MM.1S (cell line): ENCODE results near the gene ARL6IP6.
A peak's percentile ranks its signal among the peaks of the same experiment; 100 is the strongest.

Experiments
- DNase-seq: peaks from one replicate; pipeline ENCODE4 v3.0.0-alpha.2; 2015
- H2AFZ ChIP-seq: fragments of 300-600 bp; sonication (generic); 2 replicates; pipeline ENCODE4 v1.6.0; 2016; ENCODE audit warnings: antibody characterized with exemption, low read length
- H3F3A ChIP-seq: fragments of 300-600 bp; sonication (generic); 2 replicates; pipeline ENCODE4 v1.6.1; 2016; ENCODE audit warnings: mild to moderate bottlenecking, antibody characterized with exemption, low read length, moderate library complexity, mixed read lengths; ENCODE audit not compliant: insufficient read depth
- H3K27ac ChIP-seq: fragments of 300-600 bp; sonication (generic); 2 replicates; pipeline ENCODE4 v1.5.1; 2016; ENCODE audit warnings: mild to moderate bottlenecking, low read length
- H3K27me3 ChIP-seq: fragments of 300-600 bp; sonication (generic); replicated peaks from 2 replicates; pipeline ENCODE4 v1.6.0; 2016; ENCODE audit warnings: low read length; ENCODE audit not compliant: insufficient read depth
- H3K36me3 ChIP-seq: fragments of 300-600 bp; sonication (generic); replicated peaks from 2 replicates; pipeline ENCODE4 v1.6.1; 2016; ENCODE audit warnings: mild to moderate bottlenecking, low read length, mixed read lengths; ENCODE audit not compliant: insufficient read depth
- H3K4me1 ChIP-seq: fragments of 300-600 bp; sonication (generic); 2 replicates; pipeline ENCODE4 v1.6.1; 2016; ENCODE audit warnings: low read length, mixed read lengths
- H3K4me2 ChIP-seq: fragments of 300-600 bp; sonication (generic); 2 replicates; pipeline ENCODE4 v1.6.0; 2016; ENCODE audit warnings: low read depth, low read length
- H3K4me3 ChIP-seq: fragments of 300-600 bp; sonication (generic); 2 replicates; pipeline ENCODE4 v1.5.1; 2016; ENCODE audit warnings: low read length, mixed read lengths
- H3K79me2 ChIP-seq: fragments of 300-600 bp; sonication (generic); 2 replicates; pipeline ENCODE4 v1.6.1; 2016; ENCODE audit warnings: mixed run types, low read length, mixed read lengths
- H3K9ac ChIP-seq: fragments of 300-600 bp; sonication (generic); 2 replicates; pipeline ENCODE4 v1.6.1; 2016; ENCODE audit warnings: low read length, mixed read lengths
- H3K9me2 ChIP-seq: fragments of 300-600 bp; sonication (generic); replicated peaks from 2 replicates; pipeline ENCODE4 v1.6.1; 2016; ENCODE audit warnings: mild to moderate bottlenecking, low read length, mixed read lengths; ENCODE audit not compliant: insufficient read depth
- H3K9me3 ChIP-seq: fragments of 300-600 bp; sonication (generic); replicated peaks from 2 replicates; pipeline ENCODE4 v1.6.1; 2016; ENCODE audit warnings: mild to moderate bottlenecking, low read length, mixed read lengths; ENCODE audit not compliant: insufficient read depth
- H4K20me1 ChIP-seq: fragments of 300-600 bp; sonication (generic); 2 replicates; pipeline ENCODE4 v1.6.1; 2016; ENCODE audit warnings: mild to moderate bottlenecking, low read length, moderate library complexity, mixed read lengths; ENCODE audit not compliant: insufficient read depth
- EZH2 ChIP-seq: fragments of 300-600 bp; sonication (generic); optimal IDR thresholded peaks from 2 replicates; pipeline ENCODE3; 2017; ENCODE audit warnings: low read depth, mild to moderate bottlenecking, antibody characterized with exemption, low read length, mixed read lengths
- EZH2phosphoT487 ChIP-seq: fragments of 300-600 bp; sonication (generic); IDR thresholded peaks from 2 replicates; pipeline ENCODE4 v1.6.1; 2018; ENCODE audit warnings: antibody characterized with exemption, low read length
- TF ChIP-seq, protein P1 (sequence below): fragments of 300-600 bp; sonication (generic); IDR thresholded peaks from 2 replicates; pipeline ENCODE4 v1.5.1; 2016; ENCODE audit warnings: antibody characterized with exemption, low read length, mixed read lengths

ARL6IP6 gene

DNA sequence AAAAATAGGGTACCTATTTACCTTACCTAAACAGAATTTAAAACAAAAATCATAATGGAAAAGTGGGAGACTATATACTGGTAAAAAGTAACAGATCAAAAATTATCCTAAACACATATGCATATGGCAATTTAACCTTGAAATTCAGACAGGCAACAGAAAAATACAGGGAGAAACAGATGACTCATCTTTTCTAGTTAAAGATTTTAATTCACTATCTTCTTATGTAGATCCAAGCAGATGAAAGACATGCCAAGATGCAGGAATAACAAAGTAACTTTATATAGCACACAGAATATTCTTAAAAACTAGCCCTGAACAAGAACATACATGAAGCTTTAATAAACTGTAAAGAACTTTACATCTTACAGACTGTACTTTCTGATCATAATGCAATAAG lies 32.1 kb upstream of the ARL6IP6 start:
- Histone ChIP-seq H4K20me1 (peaks cover 3% of the 10 kb centered on the region; the same call in 1 of the 2 replicates), H3K9me3 (no peaks in the 10 kb centered on the region)

DNA sequence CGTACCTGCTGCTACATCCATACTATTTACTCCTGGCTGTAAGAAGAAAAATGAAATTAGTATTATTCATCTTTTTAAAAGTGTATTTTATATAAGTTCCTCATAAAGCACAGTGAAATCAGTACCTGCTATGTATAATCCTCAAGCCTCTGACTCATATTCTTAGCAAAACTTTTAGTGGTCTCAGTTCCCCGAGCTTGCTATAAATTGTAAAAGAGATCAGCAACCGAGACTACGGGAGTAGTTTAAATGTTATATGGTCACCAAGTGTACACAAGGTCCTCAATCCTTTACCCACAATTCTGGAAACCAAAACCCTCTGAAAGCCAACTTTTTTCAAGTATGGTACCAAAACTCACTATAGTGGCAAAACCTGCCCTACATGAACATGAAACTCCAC lies 25.4 kb upstream of the ARL6IP6 start:
- H3K4me3 ChIP-seq = no peak overlapping the region
- H3K79me2 ChIP-seq = peaks cover 76% of the 10 kb centered on the region
- H3K4me1 ChIP-seq = 0 out of 2 replicates have a peak, but pooled peaks cover 5% of the 10 kb centered on the region
- no peak overlapping the region for H2AFZ ChIP-seq
- no peak overlapping the region for H3K9ac ChIP-seq
- H3K9me3 ChIP-seq = no peaks in the 10 kb centered on the region
- DNase-seq = no peak
- H3K4me2 ChIP-seq = no peak overlapping the region
- H3K9me2 ChIP-seq = no peaks in the 10 kb centered on the region
- H3K27ac ChIP-seq = no peak overlapping the region
- H4K20me1 ChIP-seq = no peaks in the 10 kb centered on the region; the same call in 1 of the 2 replicates
- H3K27me3 ChIP-seq = no peaks in the 10 kb centered on the region
- TF ChIP-seq EZH2 (no peak), EZH2phosphoT487 (no peak)
- TF ChIP-seq, protein P1, sequence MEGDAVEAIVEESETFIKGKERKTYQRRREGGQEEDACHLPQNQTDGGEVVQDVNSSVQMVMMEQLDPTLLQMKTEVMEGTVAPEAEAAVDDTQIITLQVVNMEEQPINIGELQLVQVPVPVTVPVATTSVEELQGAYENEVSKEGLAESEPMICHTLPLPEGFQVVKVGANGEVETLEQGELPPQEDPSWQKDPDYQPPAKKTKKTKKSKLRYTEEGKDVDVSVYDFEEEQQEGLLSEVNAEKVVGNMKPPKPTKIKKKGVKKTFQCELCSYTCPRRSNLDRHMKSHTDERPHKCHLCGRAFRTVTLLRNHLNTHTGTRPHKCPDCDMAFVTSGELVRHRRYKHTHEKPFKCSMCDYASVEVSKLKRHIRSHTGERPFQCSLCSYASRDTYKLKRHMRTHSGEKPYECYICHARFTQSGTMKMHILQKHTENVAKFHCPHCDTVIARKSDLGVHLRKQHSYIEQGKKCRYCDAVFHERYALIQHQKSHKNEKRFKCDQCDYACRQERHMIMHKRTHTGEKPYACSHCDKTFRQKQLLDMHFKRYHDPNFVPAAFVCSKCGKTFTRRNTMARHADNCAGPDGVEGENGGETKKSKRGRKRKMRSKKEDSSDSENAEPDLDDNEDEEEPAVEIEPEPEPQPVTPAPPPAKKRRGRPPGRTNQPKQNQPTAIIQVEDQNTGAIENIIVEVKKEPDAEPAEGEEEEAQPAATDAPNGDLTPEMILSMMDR = no peak
- peaks cover 20% of the 10 kb centered on the region; the same call in 1 of the 2 replicates for H3F3A ChIP-seq
- H3K36me3 ChIP-seq = peaks cover 9% of the 10 kb centered on the region; the same call in 1 of the 2 replicates

More for the DNA sequence above, 32.1 kb upstream of the ARL6IP6 start:
- TF ChIP-seq, protein P1 = no peak
- TF ChIP-seq EZH2 (no peak), EZH2phosphoT487 (no peak)
- DNase-seq = no peak
- H3K9ac ChIP-seq = no peak overlapping the region
- H3K9me2 ChIP-seq = no peaks in the 10 kb centered on the region
- H3F3A ChIP-seq = no peaks in the 10 kb centered on the region
- H3K36me3 ChIP-seq = no peaks in the 10 kb centered on the region; the same call in 1 of the 2 replicates
- H3K79me2 ChIP-seq = peaks cover 81% of the 10 kb centered on the region
- no peak overlapping the region for H3K4me3 ChIP-seq
- no peaks in the 10 kb centered on the region for H3K27me3 ChIP-seq
- H3K4me1 ChIP-seq = no peaks in the 10 kb centered on the region
- no peak overlapping the region for H3K27ac ChIP-seq
- H2AFZ ChIP-seq = no peak overlapping the region
- no peak overlapping the region for H3K4me2 ChIP-seq

DNA sequence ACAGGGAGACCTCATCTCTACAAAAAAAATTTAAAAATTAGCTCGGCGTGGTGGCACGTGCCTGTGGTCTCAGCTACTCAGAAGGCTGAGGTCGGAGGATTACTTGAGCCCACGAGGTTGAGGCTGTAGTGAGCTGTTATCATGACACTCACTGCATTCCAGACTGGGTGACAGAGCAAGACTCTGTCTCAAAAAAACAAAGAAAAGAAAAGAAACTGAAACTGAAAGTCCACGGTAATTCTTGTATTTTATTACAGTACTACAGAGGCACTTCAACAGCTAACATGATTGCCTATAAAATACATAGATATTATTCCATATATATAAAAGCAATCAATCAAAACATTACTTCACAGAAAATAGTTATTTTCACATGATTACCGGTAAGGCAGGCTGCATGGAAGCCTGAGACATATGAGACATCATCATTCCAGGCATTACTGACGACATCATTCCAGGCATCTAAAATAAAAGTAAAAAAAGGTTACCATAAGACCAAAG lies 24.2 kb upstream of the ARL6IP6 start:
- peak; percentile 84 for DNase-seq
- Histone ChIP-seq H4K20me1 (no peaks in the 10 kb centered on the region; the same call in 1 of the 2 replicates), H3K9me3 (no peaks in the 10 kb centered on the region)

More for the DNA sequence above, 24.2 kb upstream of the ARL6IP6 start:
- no peak for TF ChIP-seq EZH2
- TF ChIP-seq, protein P1 = no peak
- TF ChIP-seq EZH2phosphoT487 = no peak
- Histone ChIP-seq H2AFZ (no peak overlapping the region), H3K4me2 (peak overlapping the region; percentile 67), H3K4me1 (0 out of 2 replicates have a peak, but pooled peaks cover 5% of the 10 kb centered on the region), H3K27ac (peak overlapping the region; percentile 59; the same call in 1 of the 2 replicates), H3K4me3 (peak overlapping the region; percentile 49), H3F3A (peaks cover 20% of the 10 kb centered on the region; the same call in 1 of the 2 replicates), H3K27me3 (no peaks in the 10 kb centered on the region), H3K79me2 (peaks cover 77% of the 10 kb centered on the region), H3K9ac (no peak overlapping the region; the same call in 1 of the 2 replicates), H3K36me3 (peaks cover 9% of the 10 kb centered on the region; the same call in 1 of the 2 replicates), H3K9me2 (no peaks in the 10 kb centered on the region)
